ENCODE measurements around the gene FAM234A. TPM values are rescaled to one million over a fixed set of nuclear protein-coding genes. Genes with fewer than 3 reads are reported as not detected.

Gene FAM234A
- total RNA-seq, 1 experiment from 2014 or later = 94.9 TPM

- H2AK5ac ChIP-seq (ENCODE audit: insufficient read length, low read length) = no peak within 1 kb of the TSS
- H3K4me2 ChIP-seq (ENCODE audit: insufficient read depth, insufficient read length, low read length) = no peak within 1 kb of the TSS
- H2BK120ac ChIP-seq (ENCODE audit: low read depth, low read length, poor library complexity, severe bottlenecking) = no peak within 1 kb of the TSS
- H3K18ac ChIP-seq (ENCODE audit: insufficient read length, low read depth, low read length) = no peak within 1 kb of the TSS
- peaks cover 3% of the 10 kb centered on the region for H3K23me2 ChIP-seq (ENCODE audit: insufficient read length, low read depth, low read length, poor library complexity, severe bottlenecking)
- H3K27me3 ChIP-seq (ENCODE audit: insufficient read depth, low read length) = no peaks in the 10 kb centered on the region; the same call in 1 of the 2 replicates
- no peak for TF ChIP-seq CTCF (conservative IDR thresholded peaks at IDR 0.05)
- H2BK12ac ChIP-seq (ENCODE audit: insufficient read length, low read depth, low read length) = no peak within 1 kb of the TSS
- no peaks in the 10 kb centered on the region for H3K4me1 ChIP-seq (ENCODE audit: insufficient read depth, low read length)
- no peak within 1 kb of the TSS for H3K14ac ChIP-seq (ENCODE audit: insufficient read depth, low read length)
- no peak for DNase-seq
- Mint-ChIP-seq H3K27me3 (ENCODE audit: low read depth) (peaks cover 35% of the 10 kb centered on the region), H3K9me3 (peaks cover 8 to 12% of the 10 kb centered on the region in 2 experiments), H3K4me3 (peak within 1 kb of the TSS in 1 of 2 experiments; percentile 7; a peak in 2 of 5 replicates), H3K27ac (no peak within 1 kb of the TSS), H3K4me1 (no peaks in the 10 kb centered on the region), H3K36me3 (ENCODE audit: insufficient read depth in 1 of 3, low read depth in 3 of 3) (peaks cover 16 to 21% (median 20%) of the 10 kb centered on the region in 3 experiments)
- no peaks in the 10 kb centered on the region for H3K79me2 ChIP-seq (ENCODE audit: insufficient read depth, low read length)
- H3K9ac ChIP-seq (ENCODE audit: extremely low read depth, insufficient read length, low read length) = no peak within 1 kb of the TSS
- H3T11ph ChIP-seq (ENCODE audit: low read length) = no peak within 1 kb of the TSS
- no peak within 1 kb of the TSS for H4K8ac ChIP-seq (replicated peaks; ENCODE audit: insufficient read length, low read depth, low read length)
- no peak within 1 kb of the TSS for H3K4ac ChIP-seq (ENCODE audit: low read depth, low read length)
- H2AFZ ChIP-seq (ENCODE audit: low read length) = no peak within 1 kb of the TSS
- no peak within 1 kb of the TSS for H3K27ac ChIP-seq (ENCODE audit: insufficient read length, low read depth, low read length)
- H2BK15ac ChIP-seq (ENCODE audit: low read depth, low read length) = no peak within 1 kb of the TSS
- H4K5ac ChIP-seq (ENCODE audit: insufficient read length, low read depth, low read length) = no peak within 1 kb of the TSS
- H3K79me1 ChIP-seq (ENCODE audit: insufficient read depth, low read depth, low read length, poor library complexity, severe bottlenecking) = no peaks in the 10 kb centered on the region
- no peaks in the 10 kb centered on the region for H3K9me3 ChIP-seq (ENCODE audit: control insufficient read depth, low read depth, low read length)
- no peak within 1 kb of the TSS for H2BK5ac ChIP-seq (ENCODE audit: insufficient read length, low read length)
- no CpG with 5 or more reads among the region's 25 CpGs for WGBS (ENCODE audit: extremely low coverage, insufficient read length, low lambda C conversion rate)
- H2BK20ac ChIP-seq (ENCODE audit: low read depth, low read length, poor library complexity, severe bottlenecking) = no peak within 1 kb of the TSS
- no peaks in the 10 kb centered on the region for H4K20me1 ChIP-seq (ENCODE audit: control insufficient read depth, insufficient read depth, insufficient read length)
- no peak within 1 kb of the TSS for H3K56ac ChIP-seq (ENCODE audit: insufficient read length, low read depth, low read length)
- no peak within 1 kb of the TSS for H4K91ac ChIP-seq (ENCODE audit: insufficient read length, low read depth, low read length)
- no peak within 1 kb of the TSS for H3K23ac ChIP-seq (ENCODE audit: insufficient read length, low read depth, low read length)
These were observed 48.6 kb downstream of the FAM234A start, which contains the start of gene PDIA2 for GRCh38 chr16:283033-283805. PDIA2 (plus strand) TSS chr16:283164; CDS start chr16:283170, 6 bp downstream.

Measured in H9 (cell line).